Natural killer cell treated with Interleukin-12 subunit alpha and Interleukin-12 subunit beta and Interleukin-15 and Interleukin-18, amount 100 ng/mL, for 72 hours (primary cell): Measurements from ENCODE around the gene LAT. TPM values are rescaled to one million over a fixed set of nuclear protein-coding genes. Genes with fewer than 3 reads are reported as not detected.
"Not testable (repeated sequence)": the region's sequence is repeated elsewhere in the genome, so short reads cannot be mapped to it uniquely, and the experiment has no call there.

Experiments
- ATAC-seq, 2 donors: fragments of 150-1000 bp; cut with Tn5 transposase in 1 of 2; sonication (Bioruptor Pico), chemical (Tn5 transposase) in 1 of 2; 2 replicates each; pipeline ENCODE4 v1.10.0; 2021
- DNase-seq: peaks from one replicate; pipeline ENCODE4 v3.0.0; 2022; ENCODE audit warnings: low spot score
- H3K27ac Mint-ChIP-seq, 2 donors: 1 replicate in 1 of 2; 2 replicates in 1 of 2; pipeline ENCODE4 v1.8.0; 2022; ENCODE audit warnings: mixed read lengths in 2 of 2, mild to moderate bottlenecking in 1 of 2, moderate library complexity in 1 of 2
- H3K27me3 Mint-ChIP-seq, 2 donors: 1 replicate in 1 of 2; 2 replicates in 1 of 2; pipeline ENCODE4 v1.8.0; 2022; ENCODE audit warnings: mixed read lengths in 2 of 2
- H3K36me3 Mint-ChIP-seq: one replicate; pipeline ENCODE4 v1.8.0; 2022; ENCODE audit warnings: mixed read lengths
- H3K4me1 Mint-ChIP-seq, 2 donors: 1 replicate in 1 of 2; 2 replicates in 1 of 2; pipeline ENCODE4 v1.8.0; 2022; ENCODE audit warnings: low read depth in 2 of 2, mixed read lengths in 2 of 2, mild to moderate bottlenecking in 1 of 2
- H3K4me3 Mint-ChIP-seq: one replicate; pipeline ENCODE4 v1.8.0; 2022; ENCODE audit warnings: mixed read lengths
- H3K9me3 Mint-ChIP-seq: 2 replicates; pipeline ENCODE4 v1.8.0; 2022; ENCODE audit warnings: mixed read lengths
- total RNA-seq, 2 donors: library from RNA; stranded (reverse); gene quantifications; one replicate each; pipeline ENCODE4 v1.2.3, GENCODE V29; 2022

The LAT gene
- total RNA-seq, result 100 to 1,000 TPM in 1 of 2 donors, 10 to 100 TPM in 1; 56.3 to 108 TPM

- Mint-ChIP-seq H3K4me1 (peaks cover 40 to 45% of the 10 kb centered on the region in 2 donors), H3K4me3 (peak within 1 kb of the TSS; percentile 89), H3K9me3 (no peaks in the 10 kb centered on the region), H3K27ac (peak within 1 kb of the TSS; percentile 86 to 91), H3K36me3 (peaks cover 21% of the 10 kb centered on the region), H3K27me3 (no peaks in the 10 kb centered on the region)
- ATAC-seq (peak; percentile 85 to 89), DNase-seq (peak; percentile 77)
These were observed at the start of gene LAT for GRCh38 chr16:28984619-28985135. LAT (plus strand) TSS chr16:28985052; CDS start chr16:28985418, 366 bp downstream.

GRCh38 chr16:28935346-28935745 is 49.5 kb upstream of the LAT start:
- DNase-seq, result no peak
- H3K9me3 Mint-ChIP-seq, result no peaks in the 10 kb centered on the region
- H3K27me3 Mint-ChIP-seq, result peaks cover 0 to 3% of the 10 kb centered on the region in 2 donors
- no peak for ATAC-seq
- no peak overlapping the region for H3K4me3 Mint-ChIP-seq
- peaks cover 23 to 33% of the 10 kb centered on the region in 2 donors for H3K4me1 Mint-ChIP-seq
- H3K27ac Mint-ChIP-seq, result peak overlapping the region in 1 of 2 donors; percentile 31
- H3K36me3 Mint-ChIP-seq, result no peaks in the 10 kb centered on the region

GRCh38 chr16:28935924-28936783 is 48.7 kb upstream of the LAT start:
- no peaks in the 10 kb centered on the region for H3K36me3 Mint-ChIP-seq
- H3K27ac Mint-ChIP-seq, result peak overlapping the region; percentile 31 to 59
- H3K9me3 Mint-ChIP-seq, result no peaks in the 10 kb centered on the region
- peaks cover 16 to 26% of the 10 kb centered on the region in 2 donors for H3K4me1 Mint-ChIP-seq
- DNase-seq (peak; percentile 92), ATAC-seq (peak; percentile 100)
- peak overlapping the region; percentile 84 for H3K4me3 Mint-ChIP-seq
- H3K27me3 Mint-ChIP-seq, result peaks cover 0 to 3% of the 10 kb centered on the region in 2 donors

- Mint-ChIP-seq H3K4me3 (peak overlapping the region; percentile 84), H3K9me3 (no peaks in the 10 kb centered on the region), H3K36me3 (no peaks in the 10 kb centered on the region), H3K27ac (peak overlapping the region; percentile 31 to 59), H3K27me3 (peaks cover 0 to 3% of the 10 kb centered on the region in 2 donors), H3K4me1 (peaks cover 16 to 26% of the 10 kb centered on the region in 2 donors)
- ATAC-seq (no peak), DNase-seq (no peak)
These were observed 48.1 kb upstream of the LAT start for GRCh38 chr16:28936784-28937155.

GRCh38 chr16:28937222-28937876 is 47.5 kb upstream of the LAT start:
- no peak for DNase-seq
- Mint-ChIP-seq H3K36me3 (no peaks in the 10 kb centered on the region), H3K9me3 (no peaks in the 10 kb centered on the region), H3K27ac (peak overlapping the region in 1 of 2 donors; percentile 37), H3K4me3 (no peak overlapping the region), H3K27me3 (peaks cover 0 to 3% of the 10 kb centered on the region in 2 donors), H3K4me1 (peaks cover 16 to 26% of the 10 kb centered on the region in 2 donors)
- no peak for ATAC-seq

GRCh38 chr16:28938721-28939120 is 46.1 kb upstream of the LAT start:
- Mint-ChIP-seq H3K9me3 (no peaks in the 10 kb centered on the region), H3K4me3 (no peak overlapping the region), H3K27me3 (peaks cover 0 to 3% of the 10 kb centered on the region in 2 donors), H3K4me1 (peaks cover 17 to 27% of the 10 kb centered on the region in 2 donors), H3K27ac (peak overlapping the region in 1 of 2 donors; percentile 37), H3K36me3 (no peaks in the 10 kb centered on the region)
- DNase-seq, result no peak
- ATAC-seq, result no peak

GRCh38 chr16:28939825-28940224 is 45.0 kb upstream of the LAT start:
- H3K27me3 Mint-ChIP-seq, result not testable (repeated sequence)

GRCh38 chr16:28943281-28943680 is 41.6 kb upstream of the LAT start:
- peaks cover 0 to 3% of the 10 kb centered on the region in 2 donors for H3K27me3 Mint-ChIP-seq
- no peak for ATAC-seq
- no peak overlapping the region for H3K4me3 Mint-ChIP-seq
- no peaks in the 10 kb centered on the region for H3K9me3 Mint-ChIP-seq
- no peak for DNase-seq
- H3K4me1 Mint-ChIP-seq, result peaks cover 14 to 17% of the 10 kb centered on the region in 2 donors
- peak overlapping the region; percentile 28 to 75 for H3K27ac Mint-ChIP-seq
- no peaks in the 10 kb centered on the region for H3K36me3 Mint-ChIP-seq

More at GRCh38 chr16:28939825-28940224, 45.0 kb upstream of the LAT start:
- not testable (repeated sequence) for ATAC-seq, H3K9me3 Mint-ChIP-seq, H3K27ac Mint-ChIP-seq, H3K36me3 Mint-ChIP-seq, H3K4me3 Mint-ChIP-seq, DNase-seq
- H3K4me1 Mint-ChIP-seq, result peaks cover 15 to 24% of the 10 kb centered on the region in 2 donors

- peaks cover 17 to 23% of the 10 kb centered on the region in 2 donors for H3K4me1 Mint-ChIP-seq
These were observed 38.2 kb upstream of the LAT start for GRCh38 chr16:28946681-28947080.

GRCh38 chr16:28950648-28951409 is 34.0 kb upstream of the LAT start, which contains the start of gene NFATC2IP:
NFATC2IP (plus strand) TSS chr16:28950937; CDS start chr16:28951012, 75 bp downstream.
- DNase-seq (peak; percentile 100), ATAC-seq (peak; percentile 98)
- Mint-ChIP-seq H3K9me3 (no peaks in the 10 kb centered on the region), H3K4me1 (peaks cover 13 to 23% of the 10 kb centered on the region in 2 donors), H3K36me3 (no peaks in the 10 kb centered on the region), H3K4me3 (peak within 1 kb of the TSS; percentile 88), H3K27ac (peak within 1 kb of the TSS; percentile 73 to 97), H3K27me3 (no peaks in the 10 kb centered on the region)

More at GRCh38 chr16:28946681-28947080, 38.2 kb upstream of the LAT start:
- no peak overlapping the region for H3K27ac Mint-ChIP-seq
- no peaks in the 10 kb centered on the region for H3K36me3 Mint-ChIP-seq
- DNase-seq (no peak), ATAC-seq (no peak)
- no peak overlapping the region for H3K4me3 Mint-ChIP-seq
- H3K27me3 Mint-ChIP-seq, result no peaks in the 10 kb centered on the region
- no peaks in the 10 kb centered on the region for H3K9me3 Mint-ChIP-seq

- Mint-ChIP-seq H3K27me3 (no peaks in the 10 kb centered on the region), H3K27ac (peak overlapping the region; percentile 73 to 97), H3K4me3 (peak overlapping the region; percentile 88), H3K4me1 (peaks cover 10 to 23% of the 10 kb centered on the region in 2 donors), H3K36me3 (peaks cover 3% of the 10 kb centered on the region), H3K9me3 (no peaks in the 10 kb centered on the region)
- DNase-seq, result peak; percentile 71
- no peak for ATAC-seq
These were observed 33.4 kb upstream of the LAT start for GRCh38 chr16:28951410-28951943.

- DNase-seq (no peak), ATAC-seq (no peak)
- Mint-ChIP-seq H3K4me1 (peaks cover 0 to 8% of the 10 kb centered on the region in 2 donors), H3K27ac (no peak overlapping the region), H3K4me3 (no peak overlapping the region), H3K36me3 (peaks cover 28% of the 10 kb centered on the region), H3K27me3 (no peaks in the 10 kb centered on the region), H3K9me3 (no peaks in the 10 kb centered on the region)
These were observed 26.6 kb upstream of the LAT start for GRCh38 chr16:28958216-28958615.

- Mint-ChIP-seq H3K27ac (peak overlapping the region in 1 of 2 donors; percentile 16), H3K4me3 (no peak overlapping the region), H3K9me3 (no peaks in the 10 kb centered on the region), H3K4me1 (peaks cover 5 to 11% of the 10 kb centered on the region in 2 donors), H3K36me3 (peaks cover 31% of the 10 kb centered on the region), H3K27me3 (no peaks in the 10 kb centered on the region)
- DNase-seq, result no peak
- no peak for ATAC-seq
These were observed 26.0 kb upstream of the LAT start for GRCh38 chr16:28958836-28959235.
